HUES64 (cell line): ENCODE data around the gene SHANK1.
A peak's percentile ranks its signal among the peaks of the same experiment; 100 is the strongest.

Experiments
- H3K27ac ChIP-seq: 2 replicates; pipeline ENCODE4 v1.7.0; 2013; ENCODE audit warnings: low read depth, low read length, inconsistent platforms
- H3K27me3 ChIP-seq: 2 replicates; pipeline ENCODE4 v1.6.1; 2013; ENCODE audit warnings: mild to moderate bottlenecking, low read length; ENCODE audit not compliant: insufficient read depth
- H3K36me3 ChIP-seq: 2 replicates; pipeline ENCODE4 v1.6.1; 2013; ENCODE audit warnings: mild to moderate bottlenecking, low read length; ENCODE audit not compliant: insufficient read depth
- H3K4me1 ChIP-seq: 2 replicates; pipeline ENCODE4 v1.6.1; 2013; ENCODE audit warnings: mild to moderate bottlenecking, low read length, moderate library complexity; ENCODE audit not compliant: insufficient read depth
- H3K4me3 ChIP-seq: 2 replicates; pipeline ENCODE4 v1.5.1; 2013; ENCODE audit warnings: mild to moderate bottlenecking, low read length, moderate library complexity
- H3K9ac ChIP-seq: 2 replicates; pipeline ENCODE4 v1.6.1; 2013; ENCODE audit warnings: mild to moderate bottlenecking, low read depth, low read length
- H3K9me3 ChIP-seq: 2 replicates; pipeline ENCODE4 v1.6.1; 2013; ENCODE audit warnings: low read depth, low read length; ENCODE audit not compliant: insufficient read depth
- WGBS: fragments of 150-250, 120-280 bp; methylation state at CpG from one replicate; pipeline ENCODE4 v1.1.7; 2013; ENCODE audit warnings: missing lambda C conversion rate; 5-methylcytosine and 5-hydroxymethylcytosine counted together

Gene SHANK1

DNA sequence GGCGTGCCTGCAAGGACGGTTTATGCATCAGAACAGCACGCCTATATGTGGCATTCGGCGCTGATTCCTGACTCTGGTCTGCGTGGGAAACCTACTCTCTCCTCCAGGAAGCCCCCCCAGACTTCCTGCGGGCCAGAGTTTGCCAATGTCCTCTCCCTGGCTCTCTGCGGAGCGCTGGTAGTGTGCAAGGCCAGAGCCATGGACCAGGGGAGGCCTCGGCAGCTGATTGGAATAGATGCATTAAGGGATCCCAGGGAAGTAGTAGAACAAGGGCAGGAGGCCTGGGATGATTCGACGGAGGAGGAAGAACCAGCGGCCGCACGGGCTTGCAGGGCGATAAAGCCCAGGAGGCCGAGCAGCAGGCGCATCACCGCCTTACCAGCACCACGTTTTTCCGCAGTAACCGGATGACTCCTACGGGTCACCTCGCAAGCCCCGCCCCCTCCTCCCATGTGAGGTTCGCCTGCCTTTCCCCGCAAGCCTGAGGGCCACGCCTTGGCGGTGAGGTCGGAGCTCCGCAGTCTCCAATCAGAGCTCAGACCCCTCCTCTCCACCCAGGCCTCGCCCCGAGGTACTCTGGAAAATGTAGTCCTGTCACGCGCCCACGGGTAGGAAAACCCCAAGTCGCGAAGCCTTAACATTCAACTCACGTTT lies 8.6 kb upstream of the SHANK1 start:
- H3K36me3 ChIP-seq: no peaks in the 10 kb centered on the region
- no peak overlapping the region for H3K27ac ChIP-seq
- no peaks in the 10 kb centered on the region for H3K4me1 ChIP-seq
- peak overlapping the region; percentile 24 for H3K4me3 ChIP-seq
- WGBS: 56% methylated on average over 39 of the region's 39 CpGs
- H3K9ac ChIP-seq: peak overlapping the region; percentile 38; the same call in 1 of the 2 replicates
- peaks cover 11% of the 10 kb centered on the region for H3K27me3 ChIP-seq
- H3K9me3 ChIP-seq: peaks cover 19% of the 10 kb centered on the region; the same call in 1 of the 2 replicates

DNA sequence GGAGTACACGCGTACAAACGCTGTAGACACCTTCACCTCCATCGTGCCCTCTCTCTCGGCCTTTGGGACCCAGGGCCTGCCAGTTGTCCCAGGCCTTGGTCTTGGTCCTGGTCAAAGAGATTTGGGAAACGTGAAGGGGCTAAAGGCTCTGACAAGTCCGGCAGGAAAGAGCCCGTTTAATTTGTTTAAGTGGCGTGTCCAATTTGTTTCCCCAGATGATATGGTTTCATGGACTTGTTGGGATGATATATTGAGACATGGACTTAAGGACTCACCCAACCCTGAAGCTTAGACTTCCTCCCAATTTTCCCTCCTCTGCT lies 6.3 kb upstream of the SHANK1 start:
- Histone ChIP-seq H3K9me3 (peaks cover 15% of the 10 kb centered on the region; the same call in 1 of the 2 replicates), H3K27ac (no peak overlapping the region), H3K27me3 (peaks cover 34% of the 10 kb centered on the region), H3K4me1 (no peaks in the 10 kb centered on the region), H3K9ac (no peak overlapping the region), H3K36me3 (no peaks in the 10 kb centered on the region), H3K4me3 (peak overlapping the region; percentile 70)
- 83% methylated on average over 9 of the region's 9 CpGs for WGBS

DNA sequence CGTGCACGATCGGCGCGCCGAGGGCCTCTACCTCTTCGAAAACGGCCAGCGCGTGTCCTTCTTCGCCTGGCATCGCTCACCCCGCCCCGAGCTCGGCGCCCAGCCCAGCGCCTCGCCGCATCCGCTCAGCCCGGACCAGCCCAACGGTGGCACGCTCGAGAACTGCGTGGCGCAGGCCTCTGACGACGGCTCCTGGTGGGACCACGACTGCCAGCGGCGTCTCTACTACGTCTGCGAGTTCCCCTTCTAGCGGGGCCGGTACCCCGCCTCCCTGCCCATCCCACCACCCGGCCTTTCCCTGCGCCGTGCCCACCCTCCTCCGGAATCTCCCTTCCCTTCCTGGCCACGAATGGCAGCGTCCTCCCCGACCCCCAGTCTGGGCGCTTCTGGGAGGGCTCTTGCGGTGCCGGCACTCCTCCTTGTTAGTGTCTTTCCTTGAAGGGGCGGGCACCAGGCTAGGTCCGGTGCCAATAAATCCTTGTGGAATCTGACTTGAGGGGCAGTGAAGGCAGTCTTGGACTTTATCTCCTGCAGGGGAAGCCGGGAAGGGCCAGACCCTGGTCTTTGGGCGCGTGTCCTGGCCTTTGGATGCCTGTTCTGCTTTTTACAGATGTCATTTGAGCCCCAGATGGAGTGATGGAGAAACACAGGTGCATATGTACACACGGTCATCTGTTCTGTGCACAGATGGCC lies 5.8 kb upstream of the SHANK1 start:
- WGBS: 49% methylated on average over 52 of the region's 52 CpGs
- Histone ChIP-seq H3K4me3 (peak overlapping the region; percentile 70), H3K27me3 (peaks cover 39% of the 10 kb centered on the region), H3K27ac (peak overlapping the region; percentile 49; the same call in 1 of the 2 replicates), H3K4me1 (no peaks in the 10 kb centered on the region), H3K9me3 (peaks cover 15% of the 10 kb centered on the region; the same call in 1 of the 2 replicates), H3K9ac (peak overlapping the region; percentile 77), H3K36me3 (no peaks in the 10 kb centered on the region)

GRCh38 chr19:50724522-50725217 lies 5.1 kb upstream of the SHANK1 start:
- 49% methylated on average over 65 of the region's 65 CpGs for WGBS
- H3K9ac ChIP-seq: peak overlapping the region; percentile 77
- peak overlapping the region; percentile 49; the same call in 1 of the 2 replicates for H3K27ac ChIP-seq
- peaks cover 44% of the 10 kb centered on the region for H3K27me3 ChIP-seq
- no peaks in the 10 kb centered on the region for H3K4me1 ChIP-seq
- H3K4me3 ChIP-seq: peak overlapping the region; percentile 76
- H3K36me3 ChIP-seq: no peaks in the 10 kb centered on the region
- H3K9me3 ChIP-seq: peaks cover 15% of the 10 kb centered on the region; the same call in 1 of the 2 replicates

GRCh38 chr19:50723735-50724521 lies 4.3 kb upstream of the SHANK1 start:
- peak overlapping the region; percentile 52; the same call in 1 of the 2 replicates for H3K9ac ChIP-seq
- peak overlapping the region; percentile 76 for H3K4me3 ChIP-seq
- H3K36me3 ChIP-seq: no peaks in the 10 kb centered on the region
- WGBS: 47% methylated on average over 29 of the region's 31 CpGs
- H3K4me1 ChIP-seq: no peaks in the 10 kb centered on the region
- peaks cover 15% of the 10 kb centered on the region; the same call in 1 of the 2 replicates for H3K9me3 ChIP-seq
- H3K27me3 ChIP-seq: peaks cover 44% of the 10 kb centered on the region
- no peak overlapping the region for H3K27ac ChIP-seq

GRCh38 chr19:50723069-50723468 lies 3.5 kb upstream of the SHANK1 start, which contains the start of gene CLEC11A:
TSS of gene CLEC11A (plus strand) at chr19:50723364. CDS start at chr19:50723526, 162 bp downstream.
- no peak within 1 kb of the TSS for H3K27ac ChIP-seq
- peaks cover 15% of the 10 kb centered on the region; the same call in 1 of the 2 replicates for H3K9me3 ChIP-seq
- H3K4me3 ChIP-seq: peak within 1 kb of the TSS; percentile 76
- H3K4me1 ChIP-seq: no peaks in the 10 kb centered on the region
- 52% methylated on average over 15 of the region's 15 CpGs for WGBS
- no peaks in the 10 kb centered on the region for H3K36me3 ChIP-seq
- no peak within 1 kb of the TSS for H3K9ac ChIP-seq
- H3K27me3 ChIP-seq: peaks cover 44% of the 10 kb centered on the region

- Histone ChIP-seq H3K36me3 (no peaks in the 10 kb centered on the region), H3K27ac (no peak overlapping the region), H3K27me3 (peaks cover 49% of the 10 kb centered on the region), H3K4me3 (peak overlapping the region; percentile 14; the same call in 1 of the 2 replicates), H3K9ac (no peak overlapping the region), H3K4me1 (no peaks in the 10 kb centered on the region), H3K9me3 (peaks cover 15% of the 10 kb centered on the region; the same call in 1 of the 2 replicates)
- 64% methylated on average over 15 of the region's 15 CpGs for WGBS
These were observed 2.8 kb upstream of the SHANK1 start for GRCh38 chr19:50722201-50723013.

- no peak overlapping the region for H3K4me3 ChIP-seq
- H3K27ac ChIP-seq: no peak overlapping the region
- peaks cover 52% of the 10 kb centered on the region for H3K27me3 ChIP-seq
- WGBS: 85% methylated on average over 10 of the region's 10 CpGs
- no peaks in the 10 kb centered on the region for H3K4me1 ChIP-seq
- H3K36me3 ChIP-seq: no peaks in the 10 kb centered on the region
- H3K9me3 ChIP-seq: peaks cover 13% of the 10 kb centered on the region; the same call in 1 of the 2 replicates
- H3K9ac ChIP-seq: no peak overlapping the region
These were observed 2.0 kb upstream of the SHANK1 start for GRCh38 chr19:50721441-50722137.

GRCh38 chr19:50720921-50721381 lies 1.3 kb upstream of the SHANK1 start:
- Histone ChIP-seq H3K27me3 (peaks cover 52% of the 10 kb centered on the region), H3K4me3 (no peak overlapping the region), H3K9ac (no peak overlapping the region), H3K27ac (no peak overlapping the region), H3K9me3 (peaks cover 16% of the 10 kb centered on the region; the same call in 1 of the 2 replicates), H3K4me1 (no peaks in the 10 kb centered on the region), H3K36me3 (no peaks in the 10 kb centered on the region)
- WGBS: 74% methylated on average over 8 of the region's 8 CpGs
